ENCODE data around the gene JOSD1. TPM values are rescaled to one million over a fixed set of nuclear protein-coding genes. Genes with fewer than 3 reads are reported as not detected.

Gene JOSD1
- total and polyA plus RNA-seq, 9 of the 15 experiments (the other 6 are each of a cell fraction or from before 2014, with no cell fraction given) = 8.9 to 39.1 (median 30.4) TPM

GRCh38 chr22:38720350-38720749, 19.6 kb upstream of the JOSD1 start:
- intact Hi-C loops (cut with micrococcal nuclease) = no loop called here
- H3K4me2 ChIP-seq (ENCODE audit: insufficient read depth, low read length) = no peak overlapping the region
- 87% methylated on average over 3 of the region's 3 CpGs for WGBS (ENCODE audit: insufficient coverage, low coverage, missing lambda C conversion rate)
- H3K27me3 ChIP-seq (ENCODE audit: control insufficient read depth in 2 of 2, insufficient read depth in 2 of 2, low read length in 2 of 2) = no peaks in the 10 kb centered on the region
- no peak overlapping the region for H3K4me3 ChIP-seq
- in situ Hi-C loops (cut with MboI) = no loop called here
- ChIA-PET POLR2A (interaction anchor here (1.7 kb wide), 1 partner anchor 11 kb away, joined by 5 read pairs; no protein-coding TSS in a partner anchor), CTCF (ENCODE audit: low intra/inter-chr PET ratio) (no interaction called here)
- no TSS peak for BruUV-seq (replicated peaks)
- peaks cover 3% of the 10 kb centered on the region for H3K9me1 ChIP-seq (ENCODE audit: control insufficient read depth, insufficient read depth, low read length)
- TF ChIP-seq ZSCAN29 (IDR thresholded peaks at IDR 0.05) (no peak), KLF13 (tag; IDR thresholded peaks at IDR 0.05; ENCODE audit: borderline replicate concordance, low read depth) (no peak), ATF7 (IDR thresholded peaks at IDR 0.05) (no peak), ILF3 (IDR thresholded peaks at IDR 0.05; ENCODE audit: borderline replicate concordance) (no peak), TFAM (CRISPR knock-in tag; conservative IDR thresholded peaks at IDR 0.05) (no peak), BCLAF1 (IDR thresholded peaks at IDR 0.05; ENCODE audit: borderline replicate concordance in 1 of 2, control insufficient read depth in 1 of 2, low read depth in 2 of 2, low read length in 1 of 2) (no peak), CREB1 (IDR thresholded peaks at IDR 0.05) (no peak), CREB1 (CRISPR knock-in tag; IDR thresholded peaks at IDR 0.05) (no peak), ZNF639 (CRISPR knock-in tag; conservative IDR thresholded peaks at IDR 0.05 in 1 of 2, IDR thresholded peaks at IDR 0.05 in 1 of 2) (no peak), NCOA2 (IDR thresholded peaks at IDR 0.05; ENCODE audit: partially characterized antibody in 2 of 2) (no peak), TCF15 (CRISPR knock-in tag; IDR thresholded peaks at IDR 0.05) (no peak)
- no peaks in the 10 kb centered on the region for H3K9me3 ChIP-seq (replicated peaks; ENCODE audit: control insufficient read depth, insufficient read depth, low read depth, low read length)
- DNase-seq (ENCODE audit: extremely low read depth in 1 of 4, low spot score in 3 of 4) (no peak), ATAC-seq (no peak), FAIRE-seq (no peak)
- peaks cover 13% of the 10 kb centered on the region for H3K79me2 ChIP-seq (ENCODE audit: control insufficient read depth, insufficient read depth, low read length)
- H3K9ac ChIP-seq (ENCODE audit: insufficient read depth in 1 of 2, low read depth in 2 of 2, low read length in 2 of 2) = no peak overlapping the region
- H2AFZ ChIP-seq (ENCODE audit: low read depth, low read length) = no peak overlapping the region
- H3K4me1 ChIP-seq (replicated peaks in 1 of 2; ENCODE audit: control insufficient read depth in 2 of 2, insufficient read depth in 2 of 2, low read length in 2 of 2) = peaks cover 5 to 15% of the 10 kb centered on the region in 2 experiments; a peak in 4 of 5 replicates
- H3K27ac ChIP-seq (ENCODE audit: extremely low read depth, low read depth, low read length) = no peak overlapping the region
- peaks cover 83% of the 10 kb centered on the region; the same call in 2 of the 3 replicates for H3K36me3 ChIP-seq (ENCODE audit: control insufficient read depth, insufficient read depth, low read length)
- H4K20me1 ChIP-seq (replicated peaks; ENCODE audit: control insufficient read depth, insufficient read depth, low read length) = peaks cover 18% of the 10 kb centered on the region; the same call in 1 of the 2 replicates

All from K562 (cell line).